Calu3 (cell line): Measurements from ENCODE around the gene ELANE. TPM values are rescaled to one million over a fixed set of nuclear protein-coding genes. Genes with fewer than 3 reads are reported as not detected.
A peak's percentile ranks its signal among the peaks of the same experiment; 100 is the strongest.

Experiments used
- BruUV-seq: library from RNA; stranded (reverse); fragments of 400-500 nt; replicated peaks from 2 replicates; lab custom pipeline; 2021; lab: Mats Ljungman, UMichigan
- CTCF ChIA-PET: fragments of 300-600 bp; sonication (Branson Sonifier 250); formaldehyde crosslinking; loops from one replicate; lab custom pipeline; 2022; ENCODE audit warnings: antibody characterized with exemption; lab: Charles Lee
- DNase-seq: peaks from one replicate; pipeline ENCODE4 v3.0.0; 2022
- H3K27ac Mint-ChIP-seq: one replicate; pipeline ENCODE4 v1.8.0; 2022; ENCODE audit warnings: mixed read lengths; ENCODE audit not compliant: unreplicated experiment
- H3K27me3 Mint-ChIP-seq: one replicate; pipeline ENCODE4 v1.8.0; 2022; ENCODE audit warnings: mixed read lengths; ENCODE audit not compliant: unreplicated experiment
- H3K36me3 Mint-ChIP-seq: one replicate; pipeline ENCODE4 v1.8.0; 2022; ENCODE audit warnings: mild to moderate bottlenecking, moderate library complexity, mixed read lengths; ENCODE audit not compliant: insufficient read depth, unreplicated experiment
- H3K4me1 Mint-ChIP-seq: one replicate; pipeline ENCODE4 v1.8.0; 2022; ENCODE audit warnings: mild to moderate bottlenecking, low read depth, mixed read lengths; ENCODE audit not compliant: unreplicated experiment
- H3K4me3 Mint-ChIP-seq: one replicate; pipeline ENCODE4 v1.8.0; 2022; ENCODE audit warnings: mild to moderate bottlenecking, low read depth, moderate library complexity, mixed read lengths; ENCODE audit not compliant: unreplicated experiment
- H3K9me3 Mint-ChIP-seq: one replicate; pipeline ENCODE4 v1.8.0; 2022; ENCODE audit warnings: low read depth, mixed read lengths; ENCODE audit not compliant: unreplicated experiment
- CTCF ChIP-seq: fragments of 200-600 bp; IDR thresholded peaks from one replicate; pipeline ENCODE4 v1.8.0; 2022; ENCODE audit warnings: antibody characterized with exemption; ENCODE audit not compliant: unreplicated experiment
- intact Hi-C: fragments of 100-400 bp; cut with micrococcal nuclease; formaldehyde crosslinking; loops from one replicate; pipeline ENCODE4 v1.10.0; 2022; ENCODE audit not compliant: unreplicated experiment
- total RNA-seq: library from RNA; stranded (reverse); gene quantifications from 2 replicates; pipeline ENCODE4 v1.2.3, GENCODE V29; 2022

ELANE gene
- total RNA-seq, 1 experiment from 2014 or later = not detected

DNA sequence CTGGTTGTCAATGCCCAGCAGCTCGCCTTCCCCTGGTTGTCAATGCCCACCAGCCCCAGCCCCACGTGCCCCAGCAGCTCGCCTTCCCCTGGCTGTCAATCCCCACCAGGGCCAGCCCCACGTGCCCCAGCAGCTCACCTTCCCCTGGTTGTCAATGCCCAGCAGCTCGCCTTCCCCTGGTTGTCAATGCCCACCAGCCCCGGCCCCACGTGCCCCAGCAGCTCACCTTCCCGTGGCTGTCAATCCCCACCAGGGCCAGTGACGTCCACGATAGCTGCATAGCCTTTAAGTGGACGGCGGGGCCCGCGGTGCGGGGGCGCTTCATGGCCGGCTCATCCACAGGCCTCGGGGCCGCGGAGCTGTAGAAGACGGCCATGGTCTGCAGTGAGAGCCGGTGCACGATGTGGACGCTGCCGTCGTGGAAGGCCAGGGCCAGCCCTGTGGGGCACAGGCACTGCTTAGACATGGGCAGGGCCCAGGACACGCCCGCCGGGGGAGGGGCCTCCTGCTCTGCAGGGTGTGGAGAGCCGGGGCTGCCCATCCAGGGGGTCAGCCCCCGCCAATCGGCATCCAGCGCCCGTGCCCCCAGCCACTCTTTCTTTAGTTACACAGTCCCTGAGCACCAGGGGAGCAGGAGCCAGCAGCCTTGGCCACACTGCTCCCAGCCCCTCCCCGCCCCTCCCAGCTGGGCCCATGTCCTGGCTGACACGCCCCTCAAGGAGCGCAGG is 27.8 kb downstream of the ELANE start:
- Mint-ChIP-seq H3K4me3 (no peak overlapping the region), H3K9me3 (no peaks in the 10 kb centered on the region), H3K36me3 (peaks cover 24% of the 10 kb centered on the region), H3K4me1 (no peaks in the 10 kb centered on the region), H3K27ac (no peak overlapping the region), H3K27me3 (no peaks in the 10 kb centered on the region)
- no peak for DNase-seq
- intact Hi-C loops = no loop called here
- CTCF ChIA-PET = interaction anchor here (0.5 to 0.7 kb wide), 2 partner anchors 127 to 373 kb away, joined by 3 to 4 read pairs; no protein-coding TSS in a partner anchor
- no TSS peak for BruUV-seq
- TF ChIP-seq CTCF = no peak

DNA sequence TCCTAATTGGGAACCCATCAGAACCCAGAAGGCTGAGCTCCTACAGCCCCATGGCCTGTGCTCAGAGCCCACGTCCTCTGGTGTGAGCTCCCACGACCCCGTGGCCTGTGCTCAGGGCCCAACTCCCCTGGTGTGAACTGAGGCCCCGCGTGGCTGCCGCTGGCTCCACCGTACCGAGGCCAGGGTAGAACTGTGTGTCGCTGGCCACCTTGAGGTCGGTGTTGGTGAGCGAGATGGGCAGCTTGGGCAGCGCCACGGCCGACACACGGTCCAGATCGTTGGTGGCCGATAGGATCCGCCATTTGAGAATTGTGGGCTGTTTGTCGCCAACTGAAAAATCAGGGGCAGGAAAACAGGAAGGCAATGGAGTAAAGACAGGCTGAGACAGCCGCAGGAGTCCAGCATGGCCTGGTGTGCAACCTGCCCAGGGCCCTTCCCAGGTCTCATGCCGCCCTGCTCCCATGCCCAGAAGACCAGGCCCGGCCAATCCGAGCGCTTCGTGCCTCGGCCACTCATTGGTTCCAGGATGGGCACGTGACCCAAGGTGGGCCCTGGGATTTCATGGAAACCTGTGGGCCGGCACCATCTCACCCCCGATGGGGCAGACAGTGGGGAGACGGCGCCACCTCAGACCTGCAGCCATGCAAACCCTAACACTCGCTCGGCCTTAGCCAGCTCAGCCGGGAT is 29.4 kb downstream of the ELANE start:
- TF ChIP-seq CTCF = no peak
- Mint-ChIP-seq H3K27me3 (no peaks in the 10 kb centered on the region), H3K9me3 (no peaks in the 10 kb centered on the region), H3K4me1 (no peaks in the 10 kb centered on the region), H3K36me3 (peaks cover 28% of the 10 kb centered on the region), H3K27ac (no peak overlapping the region), H3K4me3 (no peak overlapping the region)
- DNase-seq = no peak
- CTCF ChIA-PET = no interaction called here
- intact Hi-C loops = no loop called here
- BruUV-seq = no TSS peak

- Mint-ChIP-seq H3K9me3 (no peaks in the 10 kb centered on the region), H3K27me3 (no peaks in the 10 kb centered on the region), H3K27ac (no peak overlapping the region), H3K4me3 (no peak overlapping the region), H3K36me3 (peaks cover 36% of the 10 kb centered on the region), H3K4me1 (no peaks in the 10 kb centered on the region)
- DNase-seq = no peak
- intact Hi-C loops = no loop called here
- TF ChIP-seq CTCF = no peak
- BruUV-seq = no TSS peak
- CTCF ChIA-PET = interaction anchor here (0.6 kb wide), 2 partner anchors 32 to 910 kb away, joined by 3 read pairs; no protein-coding TSS in a partner anchor
Measured at GRCh38 chr19:882871-883497, 30.9 kb downstream of the ELANE start.

DNA sequence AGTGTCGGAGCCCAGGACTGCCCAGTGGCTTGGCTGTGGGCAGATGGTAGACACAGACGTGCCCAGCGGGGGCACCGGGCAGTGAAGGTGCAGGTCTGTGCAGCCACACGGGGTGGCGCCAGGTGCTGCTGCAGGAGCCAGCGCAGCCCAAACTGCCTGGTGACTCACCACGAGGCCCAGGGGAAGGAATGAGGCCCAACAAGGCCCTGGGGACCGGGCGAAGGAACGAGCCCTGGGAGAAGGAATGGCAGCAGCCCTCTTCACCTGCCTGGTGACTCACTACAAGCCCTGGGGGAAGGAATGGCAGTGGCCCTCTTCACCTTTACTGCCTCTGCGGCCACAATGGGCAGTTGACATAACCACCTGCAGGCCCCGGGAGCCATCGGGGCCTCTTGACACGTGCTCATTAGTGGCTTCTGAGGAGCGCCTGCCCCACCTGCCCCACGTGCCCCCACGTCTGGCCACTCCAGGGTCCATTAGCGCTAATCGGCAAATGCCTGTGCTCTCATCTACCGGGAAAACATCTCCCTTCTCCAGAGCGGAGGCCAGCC is 31.6 kb downstream of the ELANE start:
- Mint-ChIP-seq H3K27ac (no peak overlapping the region), H3K27me3 (no peaks in the 10 kb centered on the region), H3K4me3 (no peak overlapping the region), H3K9me3 (no peaks in the 10 kb centered on the region), H3K36me3 (peaks cover 43% of the 10 kb centered on the region), H3K4me1 (no peaks in the 10 kb centered on the region)
- CTCF ChIA-PET = interaction anchor here (0.6 kb wide), 1 partner anchor 31 kb away, joined by 3 read pairs; no protein-coding TSS in a partner anchor
- intact Hi-C loops = no loop called here
- no TSS peak for BruUV-seq
- peak; percentile 34 for TF ChIP-seq CTCF
- DNase-seq = peak; percentile 88
